Measurements from ENCODE around the gene TAGAP.

Gene TAGAP

GRCh38 chr6:159077123-159077522, 32.3 kb upstream of the TAGAP start:
- TF ChIP-seq ZNF70 (CRISPR knock-in tag; IDR thresholded peaks at IDR 0.05) (no peak), ZFP3 (CRISPR knock-in tag; IDR thresholded peaks at IDR 0.05) (no peak), SNAI2 (CRISPR knock-in tag; IDR thresholded peaks at IDR 0.05) (no peak), OSR1 (CRISPR knock-in tag; IDR thresholded peaks at IDR 0.05) (no peak), PPARA (CRISPR knock-in tag; IDR thresholded peaks at IDR 0.05; ENCODE audit: borderline replicate concordance) (no peak), PATZ1 (CRISPR knock-in tag; IDR thresholded peaks at IDR 0.05; ENCODE audit: borderline replicate concordance) (no peak), TSHZ2 (CRISPR knock-in tag; IDR thresholded peaks at IDR 0.05) (no peak), TCF4 (CRISPR knock-in tag; IDR thresholded peaks at IDR 0.05; ENCODE audit: borderline replicate concordance) (no peak), GLIS3 (CRISPR knock-in tag; IDR thresholded peaks at IDR 0.05) (no peak), CSDC2 (CRISPR knock-in tag; IDR thresholded peaks at IDR 0.05) (no peak), ZNF8 (CRISPR knock-in tag; IDR thresholded peaks at IDR 0.05) (no peak), RARB (CRISPR knock-in tag; IDR thresholded peaks at IDR 0.05) (no peak), ZC3H10 (CRISPR knock-in tag; IDR thresholded peaks at IDR 0.05) (no peak)
- TF ChIP-seq, protein P1, sequence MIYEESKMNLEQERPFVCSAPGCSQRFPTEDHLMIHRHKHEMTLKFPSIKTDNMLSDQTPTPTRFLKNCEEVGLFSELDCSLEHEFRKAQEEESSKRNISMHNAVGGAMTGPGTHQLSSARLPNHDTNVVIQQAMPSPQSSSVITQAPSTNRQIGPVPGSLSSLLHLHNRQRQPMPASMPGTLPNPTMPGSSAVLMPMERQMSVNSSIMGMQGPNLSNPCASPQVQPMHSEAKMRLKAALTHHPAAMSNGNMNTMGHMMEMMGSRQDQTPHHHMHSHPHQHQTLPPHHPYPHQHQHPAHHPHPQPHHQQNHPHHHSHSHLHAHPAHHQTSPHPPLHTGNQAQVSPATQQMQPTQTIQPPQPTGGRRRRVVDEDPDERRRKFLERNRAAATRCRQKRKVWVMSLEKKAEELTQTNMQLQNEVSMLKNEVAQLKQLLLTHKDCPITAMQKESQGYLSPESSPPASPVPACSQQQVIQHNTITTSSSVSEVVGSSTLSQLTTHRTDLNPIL (CRISPR knock-in tag; IDR thresholded peaks at IDR 0.05; ENCODE audit: low read depth) = no peak
- TF ChIP-seq, protein P2, sequence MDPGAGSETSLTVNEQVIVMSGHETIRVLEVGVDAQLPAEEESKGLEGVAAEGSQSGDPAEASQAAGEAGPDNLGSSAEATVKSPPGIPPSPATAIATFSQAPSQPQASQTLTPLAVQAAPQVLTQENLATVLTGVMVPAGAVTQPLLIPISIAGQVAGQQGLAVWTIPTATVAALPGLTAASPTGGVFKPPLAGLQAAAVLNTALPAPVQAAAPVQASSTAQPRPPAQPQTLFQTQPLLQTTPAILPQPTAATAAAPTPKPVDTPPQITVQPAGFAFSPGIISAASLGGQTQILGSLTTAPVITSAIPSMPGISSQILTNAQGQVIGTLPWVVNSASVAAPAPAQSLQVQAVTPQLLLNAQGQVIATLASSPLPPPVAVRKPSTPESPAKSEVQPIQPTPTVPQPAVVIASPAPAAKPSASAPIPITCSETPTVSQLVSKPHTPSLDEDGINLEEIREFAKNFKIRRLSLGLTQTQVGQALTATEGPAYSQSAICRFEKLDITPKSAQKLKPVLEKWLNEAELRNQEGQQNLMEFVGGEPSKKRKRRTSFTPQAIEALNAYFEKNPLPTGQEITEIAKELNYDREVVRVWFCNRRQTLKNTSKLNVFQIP (CRISPR knock-in tag; IDR thresholded peaks at IDR 0.05; ENCODE audit: borderline replicate concordance, low read depth) = no peak
- no peak for ATAC-seq

DNA sequence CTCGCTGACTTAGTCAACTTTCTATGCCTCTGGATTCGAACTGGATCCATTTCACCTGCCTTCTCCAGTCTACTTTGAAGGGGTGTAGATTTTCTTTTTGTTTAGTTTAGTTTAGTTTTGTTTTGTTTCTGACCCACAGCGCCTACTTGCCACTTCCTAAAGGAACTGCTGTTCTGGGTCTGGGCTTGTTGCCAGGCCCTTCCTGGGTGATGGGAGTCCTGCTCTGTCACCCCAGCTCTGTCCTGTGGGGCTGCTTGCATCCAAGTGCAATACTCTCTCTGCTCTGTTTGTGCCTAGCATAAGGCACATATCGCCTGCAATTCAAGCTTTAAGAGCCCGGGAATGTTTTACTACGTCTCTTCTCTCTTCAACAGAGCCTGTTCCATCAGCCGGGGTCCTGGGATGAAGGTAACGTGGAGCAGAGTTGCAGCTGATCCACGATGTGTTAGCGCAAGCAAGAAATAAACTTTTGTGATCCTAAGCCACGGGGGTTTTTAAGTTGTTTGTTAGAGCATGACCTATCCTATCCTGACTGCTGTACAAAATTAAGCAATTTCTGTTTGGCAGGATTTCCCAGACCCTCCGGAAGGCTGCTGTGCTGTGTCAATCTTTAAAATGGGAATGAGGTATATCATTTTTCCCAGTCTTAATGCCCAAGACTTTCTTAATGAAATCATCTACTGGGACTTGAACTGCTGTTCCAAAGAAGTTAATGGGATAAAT, 30.9 kb upstream of the TAGAP start:
- TF ChIP-seq ZFP3 (CRISPR knock-in tag; IDR thresholded peaks at IDR 0.05) (no peak), CSRNP3 (CRISPR knock-in tag; IDR thresholded peaks at IDR 0.05) (no peak), ARNTL (CRISPR knock-in tag; IDR thresholded peaks at IDR 0.05; ENCODE audit: borderline replicate concordance, low read depth) (no peak), SNAI2 (CRISPR knock-in tag; IDR thresholded peaks at IDR 0.05) (no peak), PPARA (CRISPR knock-in tag; IDR thresholded peaks at IDR 0.05; ENCODE audit: borderline replicate concordance) (no peak), ZNF8 (CRISPR knock-in tag; IDR thresholded peaks at IDR 0.05) (no peak), ZNF565 (CRISPR knock-in tag; conservative IDR thresholded peaks at IDR 0.05; ENCODE audit: low read depth) (no peak), RARB (CRISPR knock-in tag; IDR thresholded peaks at IDR 0.05) (no peak), GLIS3 (CRISPR knock-in tag; IDR thresholded peaks at IDR 0.05) (no peak), OSR1 (CRISPR knock-in tag; IDR thresholded peaks at IDR 0.05) (no peak), ZC3H10 (CRISPR knock-in tag; IDR thresholded peaks at IDR 0.05) (no peak), BACH2 (CRISPR knock-in tag; IDR thresholded peaks at IDR 0.05; ENCODE audit: borderline replicate concordance) (no peak), ZNF70 (CRISPR knock-in tag; IDR thresholded peaks at IDR 0.05) (no peak), CSDC2 (CRISPR knock-in tag; IDR thresholded peaks at IDR 0.05) (no peak), ZFP30 (CRISPR knock-in tag; IDR thresholded peaks at IDR 0.05) (no peak), TCF4 (CRISPR knock-in tag; IDR thresholded peaks at IDR 0.05; ENCODE audit: borderline replicate concordance) (no peak)
- TF ChIP-seq, protein P1 (CRISPR knock-in tag; IDR thresholded peaks at IDR 0.05; ENCODE audit: low read depth) = no peak
- no peak for ATAC-seq

Measured in SK-N-SH treated with all-trans-retinoic acid at 6 μM for 48 hours (cell line).